Activated T-cell treated with anti-CD3 and anti-CD28 coated beads, Interleukin-2, amount 50 U/mL, for 24 hours (primary cell): ENCODE results near the gene C22orf15.

Source experiments
- DNase-seq: peaks from one replicate; pipeline ENCODE4 v3.0.0-alpha.2; 2020
- H3K27ac Mint-ChIP-seq: 2 replicates; pipeline ENCODE4 v1.8.0; 2020; ENCODE audit warnings: mild to moderate bottlenecking, mixed read lengths
- H3K27me3 Mint-ChIP-seq: 2 replicates; pipeline ENCODE4 v1.8.0; 2020; ENCODE audit warnings: mixed read lengths
- H3K36me3 Mint-ChIP-seq: 2 replicates; pipeline ENCODE4 v1.8.0; 2020; ENCODE audit warnings: low read depth, mixed read lengths
- H3K4me1 Mint-ChIP-seq: 2 replicates; pipeline ENCODE4 v1.8.0; 2020; ENCODE audit warnings: low read depth, mixed read lengths
- H3K4me3 Mint-ChIP-seq: 2 replicates; pipeline ENCODE4 v1.8.0; 2020; ENCODE audit warnings: mild to moderate bottlenecking, moderate library complexity, mixed read lengths
- H3K9me3 Mint-ChIP-seq: 2 replicates; pipeline ENCODE4 v1.8.0; 2020; ENCODE audit warnings: mixed read lengths

The C22orf15 gene

GRCh38 chr22:23743303-23743705 lies 19.5 kb upstream of the C22orf15 start:
- Mint-ChIP-seq H3K4me1 (no peaks in the 10 kb centered on the region), H3K27ac (no peak overlapping the region), H3K27me3 (no peaks in the 10 kb centered on the region), H3K9me3 (no peaks in the 10 kb centered on the region), H3K36me3 (peaks cover 31% of the 10 kb centered on the region), H3K4me3 (no peak overlapping the region)
- no peak for DNase-seq

DNA sequence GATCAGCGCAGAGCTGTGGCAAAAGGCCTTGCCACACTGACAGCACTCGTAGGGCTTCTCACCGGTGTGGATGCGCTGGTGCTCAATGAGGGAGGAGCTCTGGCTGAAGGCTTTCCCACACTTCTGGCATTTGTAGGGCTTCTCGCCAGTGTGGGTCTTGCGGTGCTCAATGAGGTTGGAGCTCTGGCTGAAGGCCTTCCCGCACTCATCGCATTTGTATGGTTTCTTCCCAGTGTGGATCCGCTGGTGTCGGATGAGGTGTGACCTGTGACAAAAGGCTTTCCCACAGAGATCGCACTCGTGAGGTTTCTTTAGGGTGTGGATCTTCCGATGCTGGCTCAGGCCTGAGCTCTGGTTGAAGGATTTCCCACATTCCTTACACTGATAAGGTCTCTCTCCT lies 18.8 kb upstream of the C22orf15 start:
- Mint-ChIP-seq H3K4me1 (no peaks in the 10 kb centered on the region), H3K27ac (no peak overlapping the region), H3K36me3 (peaks cover 31% of the 10 kb centered on the region), H3K4me3 (no peak overlapping the region), H3K9me3 (no peaks in the 10 kb centered on the region), H3K27me3 (no peaks in the 10 kb centered on the region)
- DNase-seq = no peak

DNA sequence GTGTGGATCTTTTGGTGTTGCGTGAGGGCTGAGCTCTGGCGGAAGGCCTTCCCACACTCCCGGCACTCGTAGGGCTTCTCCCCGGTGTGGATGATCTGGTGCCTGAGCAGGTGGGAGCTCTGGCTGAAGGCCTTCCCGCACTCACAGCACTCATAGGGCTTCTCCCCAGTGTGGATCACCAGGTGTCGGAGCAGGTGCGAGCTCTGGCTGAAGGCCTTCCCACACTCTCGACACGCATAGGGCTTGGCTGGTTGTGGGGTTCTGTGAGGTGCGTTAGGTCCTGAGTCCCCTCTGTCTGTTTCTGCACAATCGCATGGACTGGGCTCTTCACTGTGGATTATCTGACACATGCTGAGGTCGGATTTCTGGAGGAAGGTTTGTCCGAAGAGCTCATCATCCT lies 18.3 kb upstream of the C22orf15 start:
- DNase-seq = no peak
- Mint-ChIP-seq H3K36me3 (peaks cover 31% of the 10 kb centered on the region), H3K9me3 (no peaks in the 10 kb centered on the region), H3K27me3 (no peaks in the 10 kb centered on the region), H3K4me3 (no peak overlapping the region), H3K4me1 (no peaks in the 10 kb centered on the region), H3K27ac (no peak overlapping the region)

DNA sequence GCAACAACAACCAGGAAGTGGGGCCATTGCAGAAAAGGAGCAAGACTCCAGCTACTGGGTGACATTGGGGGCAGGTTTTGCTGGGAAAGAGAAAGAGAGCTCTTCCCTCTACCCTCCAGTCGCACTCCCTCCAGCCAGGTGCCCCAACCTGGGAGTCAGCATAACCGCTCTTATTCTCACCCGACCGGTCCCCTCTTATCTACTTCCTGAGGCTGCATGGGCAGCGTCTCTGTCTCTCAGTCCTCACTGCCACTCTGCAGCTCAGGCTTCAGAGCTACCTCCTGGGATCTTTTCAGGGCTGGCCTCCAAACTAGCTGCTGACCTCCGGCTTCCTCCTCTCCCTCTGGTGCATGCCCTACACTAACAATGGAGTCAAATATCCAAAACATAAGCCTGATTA lies 17.0 kb upstream of the C22orf15 start:
- Mint-ChIP-seq H3K4me1 (peaks cover 11% of the 10 kb centered on the region), H3K27ac (no peak overlapping the region), H3K36me3 (peaks cover 34% of the 10 kb centered on the region), H3K9me3 (no peaks in the 10 kb centered on the region), H3K4me3 (no peak overlapping the region), H3K27me3 (no peaks in the 10 kb centered on the region)
- DNase-seq = no peak

DNA sequence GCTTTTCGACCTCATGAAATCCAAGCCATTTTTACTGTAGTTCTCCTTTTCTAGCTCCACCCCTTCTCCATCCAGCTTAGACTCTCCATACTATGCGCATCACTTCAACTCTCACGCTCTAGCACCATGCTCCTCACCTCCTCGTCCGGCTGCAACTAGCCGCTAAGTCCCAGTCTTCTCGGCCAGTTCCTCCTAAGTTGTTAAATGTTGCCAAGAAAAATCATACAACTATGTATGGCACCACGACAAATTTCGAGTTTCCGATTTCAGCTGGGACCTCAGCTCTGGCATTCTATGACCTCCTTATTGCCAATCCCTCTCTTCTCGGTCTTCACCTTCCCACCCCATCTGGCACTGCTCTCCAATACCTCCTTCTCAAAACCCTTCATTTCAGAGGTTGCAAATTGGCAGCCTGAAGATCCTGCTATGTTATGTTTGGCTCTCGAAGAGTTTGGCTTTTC lies 12.9 kb upstream of the C22orf15 start:
- Mint-ChIP-seq H3K4me3 (peak overlapping the region; percentile 83), H3K9me3 (no peaks in the 10 kb centered on the region), H3K4me1 (peaks cover 19% of the 10 kb centered on the region), H3K27me3 (no peaks in the 10 kb centered on the region), H3K27ac (no peak overlapping the region), H3K36me3 (peaks cover 11% of the 10 kb centered on the region)
- no peak for DNase-seq

DNA sequence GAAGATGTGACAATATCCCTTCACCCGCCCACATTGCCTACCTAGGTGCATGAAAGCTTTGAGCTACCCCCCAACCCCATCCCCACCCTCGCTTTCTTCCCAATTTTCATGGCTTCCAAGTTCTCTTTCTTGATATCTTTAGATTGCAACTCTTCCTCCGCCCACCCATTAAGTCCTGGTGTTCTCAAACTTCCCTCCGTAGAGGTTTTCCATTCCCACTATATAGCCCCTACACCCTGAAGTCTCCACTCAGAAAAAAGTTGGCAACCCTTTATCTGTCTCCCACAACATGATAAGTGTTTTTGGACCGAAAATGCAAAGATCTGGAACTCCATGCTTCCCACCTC lies 12.4 kb upstream of the C22orf15 start:
- Mint-ChIP-seq H3K27ac (peak overlapping the region; percentile 71), H3K4me3 (peak overlapping the region; percentile 83)

DNA sequence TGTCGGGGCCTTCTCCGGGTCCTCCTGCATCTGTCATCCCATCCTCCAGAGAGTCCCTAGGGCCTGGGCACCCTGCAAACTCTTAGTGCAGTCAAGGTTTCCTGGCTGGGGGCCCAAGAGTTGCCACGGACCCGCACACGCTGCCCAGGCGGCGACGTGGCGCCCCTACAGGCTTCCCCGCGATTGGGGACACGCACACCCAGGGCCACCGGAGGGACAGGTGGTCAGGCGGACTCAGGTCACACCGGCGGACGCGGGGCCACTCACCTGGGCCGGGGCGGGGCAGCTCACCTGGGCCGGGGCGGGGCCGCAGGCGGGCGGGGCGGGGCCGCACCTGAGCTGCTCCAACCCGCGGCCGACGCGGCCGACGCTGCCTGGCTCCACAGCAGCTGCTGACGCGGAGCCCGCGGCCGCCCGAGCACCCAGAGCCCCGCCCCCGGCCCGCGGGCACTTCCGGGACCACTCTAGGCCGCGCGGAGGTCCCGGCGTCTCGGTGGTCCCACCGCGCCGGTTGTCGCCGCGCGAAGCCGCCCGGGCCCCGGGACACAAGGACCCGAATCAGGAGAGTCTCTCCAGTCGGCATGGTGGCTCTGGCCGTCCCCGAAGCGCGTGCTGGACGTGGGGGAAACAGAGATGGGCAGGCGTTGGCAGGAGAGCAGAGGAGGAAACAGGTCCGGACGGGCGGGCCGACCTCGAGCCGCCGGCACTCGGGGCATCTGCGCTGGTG lies 11.9 kb upstream of the C22orf15 start, which contains the start of gene ZNF70:
TSS of gene ZNF70 (minus strand) at position 399 of the 727 bp plus-strand sequence. CDS start 5,972 bp downstream, outside the sequence.
- no peaks in the 10 kb centered on the region for H3K27me3 Mint-ChIP-seq
- H3K4me1 Mint-ChIP-seq = peaks cover 19% of the 10 kb centered on the region
- peak within 1 kb of the TSS; percentile 87 for H3K27ac Mint-ChIP-seq

More for the DNA sequence above, 12.4 kb upstream of the C22orf15 start:
- no peaks in the 10 kb centered on the region for H3K9me3 Mint-ChIP-seq
- peaks cover 19% of the 10 kb centered on the region for H3K4me1 Mint-ChIP-seq
- H3K36me3 Mint-ChIP-seq = peaks cover 6% of the 10 kb centered on the region
- no peak for DNase-seq
- no peaks in the 10 kb centered on the region for H3K27me3 Mint-ChIP-seq

DNA sequence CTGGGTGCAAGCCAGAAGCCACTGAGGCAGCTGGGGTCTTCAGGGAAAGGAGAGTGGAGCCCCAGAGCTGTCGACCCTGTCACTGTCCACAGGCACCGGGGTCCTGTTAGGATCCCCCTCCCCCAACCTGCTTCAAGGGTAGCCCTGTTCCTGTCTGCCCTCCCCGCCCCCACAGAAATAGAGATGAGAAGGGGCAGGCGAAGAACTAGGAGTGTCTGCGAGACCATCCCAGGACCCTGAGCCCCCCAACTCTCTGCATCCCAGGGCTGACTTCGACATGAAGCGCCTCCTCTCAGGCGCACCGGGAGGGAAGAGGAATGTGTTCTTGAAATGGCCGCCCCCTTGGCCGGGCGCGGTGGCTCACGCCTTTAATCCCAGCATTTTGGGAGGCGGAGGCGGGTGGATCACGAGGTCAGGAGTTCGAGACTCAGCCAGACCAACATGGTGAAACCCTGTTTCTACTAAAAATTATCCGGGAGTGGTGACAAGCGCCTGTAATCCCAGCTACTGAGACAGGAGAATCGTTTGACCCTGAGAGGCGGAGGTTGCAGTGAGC lies 11.3 kb upstream of the C22orf15 start:
- DNase-seq = no peak

More for the DNA sequence above, 11.9 kb upstream of the C22orf15 start, which contains the start of gene ZNF70:
- Mint-ChIP-seq H3K9me3 (no peaks in the 10 kb centered on the region), H3K36me3 (peaks cover 4% of the 10 kb centered on the region), H3K4me3 (peak within 1 kb of the TSS; percentile 83)
- peak; percentile 89 for DNase-seq

DNA sequence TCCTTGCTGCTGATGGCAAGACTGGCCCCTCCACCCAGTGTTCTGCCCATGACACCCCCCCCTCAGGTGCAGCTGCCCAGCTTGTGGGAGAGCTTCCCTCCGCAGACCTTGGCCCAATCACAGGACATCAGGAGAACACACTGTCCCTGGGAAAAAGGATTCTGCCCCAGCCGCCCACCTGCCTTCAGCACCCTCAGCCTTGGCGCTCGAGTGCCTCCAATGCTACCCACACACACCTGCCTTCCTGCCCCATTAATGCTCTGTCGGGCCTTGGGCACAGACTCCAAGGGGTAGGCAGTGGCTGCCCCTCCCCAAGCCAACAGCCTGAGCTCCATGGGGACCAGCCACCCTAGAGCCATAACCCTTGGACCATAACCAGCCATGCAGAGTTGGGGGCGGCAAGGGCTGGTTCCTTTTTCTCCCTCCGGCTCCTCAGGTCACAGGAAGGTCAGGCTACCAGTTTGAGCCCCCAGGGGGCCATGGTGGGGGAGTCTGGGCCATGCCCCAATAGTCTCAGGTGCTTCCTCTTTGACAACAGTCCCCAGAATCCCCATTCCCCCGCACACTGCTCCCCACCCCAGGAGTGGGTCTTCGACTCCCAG lies 10.6 kb upstream of the C22orf15 start:
- Mint-ChIP-seq H3K4me3 (peak overlapping the region; percentile 80), H3K36me3 (peaks cover 4% of the 10 kb centered on the region), H3K27ac (peak overlapping the region; percentile 83), H3K27me3 (no peaks in the 10 kb centered on the region), H3K9me3 (no peaks in the 10 kb centered on the region), H3K4me1 (peaks cover 19% of the 10 kb centered on the region)
- DNase-seq = no peak

More for the DNA sequence above, 11.3 kb upstream of the C22orf15 start:
- no peaks in the 10 kb centered on the region for H3K9me3 Mint-ChIP-seq
- peak overlapping the region; percentile 80 for H3K4me3 Mint-ChIP-seq
- H3K27ac Mint-ChIP-seq = peak overlapping the region; percentile 87
- H3K4me1 Mint-ChIP-seq = peaks cover 19% of the 10 kb centered on the region
- no peaks in the 10 kb centered on the region for H3K27me3 Mint-ChIP-seq
- H3K36me3 Mint-ChIP-seq = peaks cover 4% of the 10 kb centered on the region

DNA sequence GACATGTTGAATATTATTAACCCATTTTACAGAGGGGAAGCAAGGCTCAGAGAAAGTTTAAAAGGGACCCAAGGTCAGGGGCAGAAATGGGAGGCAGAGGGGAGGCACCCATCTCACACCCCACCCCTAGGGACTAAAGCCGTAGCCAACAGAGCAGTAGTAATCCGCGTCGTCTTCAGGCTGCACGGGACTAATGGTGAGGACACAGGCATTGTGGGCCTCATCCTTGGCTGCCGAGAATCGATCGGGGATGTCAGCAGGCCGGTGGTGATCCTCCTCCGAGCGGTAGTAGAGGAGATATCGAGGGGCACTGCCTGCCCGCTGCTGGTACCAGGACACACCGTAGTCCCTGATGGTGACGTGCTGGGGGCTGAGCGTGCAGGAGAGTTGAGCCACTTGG lies 10.0 kb upstream of the C22orf15 start:
- H3K27me3 Mint-ChIP-seq = no peaks in the 10 kb centered on the region
- H3K4me1 Mint-ChIP-seq = peaks cover 19% of the 10 kb centered on the region
- H3K36me3 Mint-ChIP-seq = peaks cover 4% of the 10 kb centered on the region
- no peaks in the 10 kb centered on the region for H3K9me3 Mint-ChIP-seq
- H3K27ac Mint-ChIP-seq = no peak overlapping the region
- no peak for DNase-seq
- H3K4me3 Mint-ChIP-seq = no peak overlapping the region

DNA sequence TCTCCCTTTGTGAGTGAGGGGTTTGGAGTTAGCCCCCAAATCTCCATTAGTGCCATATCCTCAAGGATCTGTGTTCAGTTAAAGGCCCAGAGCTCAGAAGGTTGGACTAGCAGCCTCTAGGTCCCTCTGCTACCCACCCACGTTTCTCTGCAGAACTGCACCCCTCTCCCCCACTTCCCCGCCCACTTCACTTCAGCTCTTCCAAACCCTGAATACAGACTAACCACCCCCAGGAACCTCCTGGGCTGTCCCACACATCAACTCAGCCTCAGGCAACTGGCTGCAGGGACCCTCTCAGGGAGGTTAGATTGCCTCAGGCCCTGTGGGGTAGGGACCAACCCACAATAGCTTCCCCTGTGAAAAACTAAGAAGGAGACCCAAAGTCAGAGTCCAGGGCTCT lies 9.4 kb upstream of the C22orf15 start:
- Mint-ChIP-seq H3K36me3 (peaks cover 4% of the 10 kb centered on the region), H3K4me3 (no peak overlapping the region), H3K4me1 (peaks cover 19% of the 10 kb centered on the region), H3K27ac (no peak overlapping the region), H3K9me3 (no peaks in the 10 kb centered on the region), H3K27me3 (no peaks in the 10 kb centered on the region)
- DNase-seq = no peak

DNA sequence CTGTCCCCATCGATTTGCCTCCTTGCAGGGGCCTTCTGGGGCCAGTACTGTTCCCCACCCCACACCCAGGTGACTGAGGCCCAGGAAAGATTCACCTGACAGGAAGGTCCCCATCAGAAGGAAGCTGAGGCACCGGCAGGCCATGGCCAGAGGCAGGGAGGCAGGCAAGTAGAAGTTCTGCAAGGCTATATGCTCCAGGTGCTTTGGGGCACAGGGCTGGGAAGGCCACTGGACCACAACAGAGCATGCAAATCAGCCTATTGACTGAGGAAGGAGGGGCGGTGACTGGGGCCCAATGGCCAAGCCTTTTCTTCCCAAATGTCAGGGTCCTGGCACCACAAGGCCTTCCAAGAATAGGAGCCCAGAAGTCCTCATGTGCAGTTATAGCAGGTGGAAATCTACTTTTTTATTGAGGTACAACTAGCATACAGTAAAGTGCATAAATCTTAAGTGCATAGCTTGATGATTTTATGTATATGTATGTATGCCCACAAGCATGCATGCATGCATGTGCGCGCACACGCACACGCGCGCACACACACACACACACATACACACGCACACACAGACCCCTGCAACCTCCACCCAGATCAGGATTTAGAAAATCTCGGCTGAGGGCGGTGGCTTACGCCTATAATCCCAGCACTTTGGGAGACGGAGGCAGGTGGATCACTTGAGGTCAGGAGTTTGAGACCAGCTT lies 8.4 kb upstream of the C22orf15 start, which contains the start of gene VPREB3:
TSS of gene VPREB3 (minus strand) at position 206 of the 700 bp plus-strand sequence. CDS start at position 144, 62 bp downstream.
- DNase-seq = no peak
- Mint-ChIP-seq H3K27ac (no peak within 1 kb of the TSS), H3K4me3 (no peak within 1 kb of the TSS), H3K36me3 (peaks cover 4% of the 10 kb centered on the region), H3K27me3 (no peaks in the 10 kb centered on the region), H3K9me3 (no peaks in the 10 kb centered on the region), H3K4me1 (peaks cover 19% of the 10 kb centered on the region)

DNA sequence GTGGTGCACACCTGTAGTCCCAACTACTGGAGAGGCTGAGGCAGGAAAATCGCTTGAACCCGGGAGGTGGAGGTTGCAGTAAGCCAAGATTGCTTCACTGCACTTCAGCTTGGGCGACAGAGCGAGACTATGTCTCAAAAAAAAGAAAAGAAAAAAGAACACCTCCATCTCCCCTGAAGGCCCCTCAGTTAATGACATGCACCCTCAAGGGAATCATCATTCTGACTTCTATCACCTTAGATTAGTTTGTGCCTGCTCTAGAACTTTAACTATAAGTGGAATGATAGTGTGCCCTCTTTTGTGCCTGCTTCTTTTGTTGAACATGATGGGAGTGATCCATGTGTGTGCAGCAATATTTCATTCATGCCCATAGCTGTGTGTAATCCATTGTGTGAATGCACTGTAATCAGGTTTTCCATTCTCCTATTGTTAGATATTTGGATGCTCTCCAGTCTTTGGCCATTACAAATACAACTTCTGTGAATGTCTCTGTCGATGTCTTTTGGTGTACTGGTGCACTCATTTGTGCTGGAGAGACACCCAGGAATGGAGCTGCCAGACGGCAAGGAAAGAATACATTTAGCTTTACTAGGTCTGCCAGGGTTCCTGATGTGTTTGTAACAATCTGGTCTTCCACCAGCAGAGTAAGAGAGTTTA lies 7.7 kb upstream of the C22orf15 start:
- Mint-ChIP-seq H3K4me1 (peaks cover 14% of the 10 kb centered on the region), H3K36me3 (peaks cover 4% of the 10 kb centered on the region), H3K27me3 (no peaks in the 10 kb centered on the region), H3K9me3 (no peaks in the 10 kb centered on the region), H3K4me3 (no peak overlapping the region), H3K27ac (no peak overlapping the region)
- DNase-seq = no peak

GRCh38 chr22:23755711-23756110 lies 7.1 kb upstream of the C22orf15 start:
- H3K4me3 Mint-ChIP-seq = no peak overlapping the region
- no peaks in the 10 kb centered on the region for H3K27me3 Mint-ChIP-seq
- no peak overlapping the region for H3K27ac Mint-ChIP-seq
- H3K36me3 Mint-ChIP-seq = no peaks in the 10 kb centered on the region
- no peak for DNase-seq
- peaks cover 8% of the 10 kb centered on the region for H3K4me1 Mint-ChIP-seq
- H3K9me3 Mint-ChIP-seq = no peaks in the 10 kb centered on the region
